A549 (cell line): ENCODE measurements around the gene TCTA.

Experiments used
- CBX8 ChIP-seq: fragments of 200-600 bp; sonication (generic); IDR thresholded peaks from 2 replicates; pipeline ENCODE4 v1.6.1; 2016
- CTCF ChIP-seq: fragments of >200 bp; sonication (Bioruptor Twin); formaldehyde crosslinking; IDR thresholded peaks from 3 replicates; pipeline ENCODE4 v1.5.1; 2016
- FOSL2 ChIP-seq, 2 experiments: fragments of 450-650 bp in 1 of 2; fragments of >200 bp in 1 of 2; sonication (Bioruptor Twin) in 1 of 2; formaldehyde crosslinking; IDR thresholded peaks; 2 replicates each; pipeline versions ENCODE4 v1.5.0 to v1.6.1; 2016 to 2020; ENCODE audit warnings: mild to moderate bottlenecking in 1 of 2, moderate library complexity in 1 of 2
- KDM1A ChIP-seq: fragments of 200-600 bp; sonication (generic); IDR thresholded peaks from 2 replicates; pipeline ENCODE4 v1.6.1; 2016; ENCODE audit warnings: low read depth, mild to moderate bottlenecking
- NFE2L2 ChIP-seq: fragments of 150-350 bp; conservative IDR thresholded peaks from 2 replicates; pipeline ENCODE4 v1.6.1; 2014; ENCODE audit warnings: low read length
- POLR2A ChIP-seq: IDR thresholded peaks from 2 replicates; pipeline ENCODE4 v1.6.1; 2012; ENCODE audit warnings: mild to moderate bottlenecking, low read length
- POLR2AphosphoS2 ChIP-seq: conservative IDR thresholded peaks from 2 replicates; pipeline ENCODE4 v1.6.1; 2012; ENCODE audit warnings: low read length, improper control_type of control experiment, inconsistent platforms
- RAD21 ChIP-seq, 2 experiments: fragments of >200 bp in 1 of 2; sonication (Bioruptor Twin) in 1 of 2; formaldehyde crosslinking in 1 of 2; IDR thresholded peaks in 1 of 2; conservative IDR thresholded peaks in 1 of 2; 2 replicates in 1 of 2; 3 replicates in 1 of 2; pipeline ENCODE4 v1.6.1; 2012 to 2018; ENCODE audit warnings: inconsistent platforms in 1 of 2
- REST ChIP-seq: fragments of 200-600 bp; sonication (generic); IDR thresholded peaks from 2 replicates; pipeline ENCODE4 v1.6.1; 2016; ENCODE audit warnings: antibody characterized with exemption, mild to moderate bottlenecking, moderate library complexity
- USF2 ChIP-seq: fragments of 450-650 bp; IDR thresholded peaks from 2 replicates; pipeline ENCODE4 v1.6.1; 2014; ENCODE audit warnings: antibody characterized with exemption

- TF ChIP-seq CTCF, result no peak
- TF ChIP-seq KDM1A, result no peak
- TF ChIP-seq CBX8, result no peak
- TF ChIP-seq POLR2AphosphoS2, result no peak
- TF ChIP-seq POLR2A, result peak; percentile 89
- no peak for TF ChIP-seq NFE2L2
- TF ChIP-seq RAD21 (conservative IDR thresholded peaks at IDR 0.05 in 1 of 2, IDR thresholded peaks at IDR 0.05 in 1 of 2), result no peak
- no peak for TF ChIP-seq USF2
- TF ChIP-seq REST, result no peak
- no peak for TF ChIP-seq FOSL2 (IDR thresholded peaks at IDR 0.05)
- TF ChIP-seq FOSL2 (CRISPR knock-in tag; IDR thresholded peaks at IDR 0.05), result no peak
Measured at GRCh38 chr3:49411968-49412631, at the start of gene TCTA, which contains the start of gene RHOA.
